ENCODE data around the gene CSGALNACT2. TPM values are rescaled to one million over a fixed set of nuclear protein-coding genes. Genes with fewer than 3 reads are reported as not detected.

Gene CSGALNACT2
- total and polyA plus RNA-seq, 12 donors: 5.8 to 19.4 (median 12.3) TPM

DNA sequence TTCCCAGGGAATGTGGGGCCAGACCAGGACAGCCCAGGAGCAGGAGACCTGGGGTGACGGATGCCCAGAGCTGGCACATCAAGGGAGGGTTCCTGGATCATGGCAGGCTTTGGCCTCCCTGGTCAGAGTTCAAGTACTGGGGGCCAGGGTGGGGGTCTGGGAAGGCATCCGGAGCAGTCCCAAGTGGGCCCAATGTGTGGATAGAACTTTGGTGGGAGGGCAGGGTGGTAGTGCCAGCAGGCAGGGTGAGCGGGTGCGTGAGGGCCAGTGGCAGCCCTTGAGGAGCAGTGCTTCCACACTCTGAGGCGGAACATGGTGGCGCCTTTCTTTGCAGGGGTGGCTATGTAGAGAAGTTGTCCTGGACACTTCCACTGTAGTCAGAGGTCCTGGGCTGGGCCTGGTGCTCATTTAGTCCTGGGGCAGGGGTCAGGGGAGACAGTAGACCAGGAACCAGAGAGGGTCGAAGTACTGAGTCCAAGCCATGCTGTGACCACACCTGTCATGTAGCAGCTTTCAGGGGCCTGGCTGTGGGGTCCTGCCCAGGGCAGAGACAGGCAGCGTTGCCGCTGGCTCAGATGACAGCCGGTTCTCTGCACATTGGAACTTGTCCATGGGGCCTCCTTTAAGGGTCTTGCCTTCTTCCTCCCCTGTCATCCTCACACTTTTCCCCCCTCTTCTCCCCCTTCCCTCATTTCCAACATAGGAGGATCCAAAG is 22.2 kb upstream of the CSGALNACT2 start:
- no peak for DNase-seq
- TF ChIP-seq, protein P1, sequence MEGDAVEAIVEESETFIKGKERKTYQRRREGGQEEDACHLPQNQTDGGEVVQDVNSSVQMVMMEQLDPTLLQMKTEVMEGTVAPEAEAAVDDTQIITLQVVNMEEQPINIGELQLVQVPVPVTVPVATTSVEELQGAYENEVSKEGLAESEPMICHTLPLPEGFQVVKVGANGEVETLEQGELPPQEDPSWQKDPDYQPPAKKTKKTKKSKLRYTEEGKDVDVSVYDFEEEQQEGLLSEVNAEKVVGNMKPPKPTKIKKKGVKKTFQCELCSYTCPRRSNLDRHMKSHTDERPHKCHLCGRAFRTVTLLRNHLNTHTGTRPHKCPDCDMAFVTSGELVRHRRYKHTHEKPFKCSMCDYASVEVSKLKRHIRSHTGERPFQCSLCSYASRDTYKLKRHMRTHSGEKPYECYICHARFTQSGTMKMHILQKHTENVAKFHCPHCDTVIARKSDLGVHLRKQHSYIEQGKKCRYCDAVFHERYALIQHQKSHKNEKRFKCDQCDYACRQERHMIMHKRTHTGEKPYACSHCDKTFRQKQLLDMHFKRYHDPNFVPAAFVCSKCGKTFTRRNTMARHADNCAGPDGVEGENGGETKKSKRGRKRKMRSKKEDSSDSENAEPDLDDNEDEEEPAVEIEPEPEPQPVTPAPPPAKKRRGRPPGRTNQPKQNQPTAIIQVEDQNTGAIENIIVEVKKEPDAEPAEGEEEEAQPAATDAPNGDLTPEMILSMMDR (IDR thresholded peaks at IDR 0.05): no peak
- TF ChIP-seq POLR2A (IDR thresholded peaks at IDR 0.05): no peak
- Histone ChIP-seq H3K36me3 (replicated peaks in 1 of 2) (no peaks in the 10 kb centered on the region), H3K4me3 (no peak overlapping the region), H3K27me3 (no peaks in the 10 kb centered on the region), H3K4me1 (replicated peaks in 1 of 2) (no peaks in the 10 kb centered on the region), H3K27ac (no peak overlapping the region), H3K9me3 (replicated peaks in 1 of 3) (no peaks in the 10 kb centered on the region)
- WGBS, 4 donors: 86 to 92% (median 91%) methylated on average over 6 to 10 of the region's 10 CpGs
- intact Hi-C loops (cut with DNase I): no loop called here

DNA sequence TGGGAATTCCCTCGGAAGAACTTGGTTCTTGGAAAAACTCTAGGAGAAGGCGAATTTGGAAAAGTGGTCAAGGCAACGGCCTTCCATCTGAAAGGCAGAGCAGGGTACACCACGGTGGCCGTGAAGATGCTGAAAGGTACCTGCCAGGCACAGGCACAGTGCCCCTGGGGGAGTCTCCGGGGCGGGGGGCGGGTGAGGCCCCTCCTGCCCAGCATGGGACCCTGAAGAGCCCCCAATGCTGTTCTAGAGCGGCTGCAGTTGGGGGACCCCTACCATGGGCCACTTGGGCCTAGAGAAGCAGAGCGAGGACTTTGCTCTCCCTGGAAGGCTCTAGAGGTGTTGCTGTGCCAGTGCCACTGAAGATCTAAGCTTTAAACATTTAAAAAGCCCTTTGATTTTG is 21.6 kb upstream of the CSGALNACT2 start:
- Histone ChIP-seq H3K4me3 (no peak overlapping the region), H3K27me3 (no peaks in the 10 kb centered on the region), H3K36me3 (replicated peaks in 1 of 2) (no peaks in the 10 kb centered on the region), H3K9me3 (replicated peaks in 1 of 3) (no peaks in the 10 kb centered on the region), H3K27ac (no peak overlapping the region), H3K4me1 (replicated peaks in 1 of 2) (no peaks in the 10 kb centered on the region)
- no peak for DNase-seq
- 72 to 93% (median 86%) methylated on average over 5 to 10 of the region's 10 CpGs for WGBS, 4 donors
- intact Hi-C loops (cut with DNase I): no loop called here
- TF ChIP-seq, protein P1 (IDR thresholded peaks at IDR 0.05): no peak
- no peak for TF ChIP-seq POLR2A (IDR thresholded peaks at IDR 0.05)

DNA sequence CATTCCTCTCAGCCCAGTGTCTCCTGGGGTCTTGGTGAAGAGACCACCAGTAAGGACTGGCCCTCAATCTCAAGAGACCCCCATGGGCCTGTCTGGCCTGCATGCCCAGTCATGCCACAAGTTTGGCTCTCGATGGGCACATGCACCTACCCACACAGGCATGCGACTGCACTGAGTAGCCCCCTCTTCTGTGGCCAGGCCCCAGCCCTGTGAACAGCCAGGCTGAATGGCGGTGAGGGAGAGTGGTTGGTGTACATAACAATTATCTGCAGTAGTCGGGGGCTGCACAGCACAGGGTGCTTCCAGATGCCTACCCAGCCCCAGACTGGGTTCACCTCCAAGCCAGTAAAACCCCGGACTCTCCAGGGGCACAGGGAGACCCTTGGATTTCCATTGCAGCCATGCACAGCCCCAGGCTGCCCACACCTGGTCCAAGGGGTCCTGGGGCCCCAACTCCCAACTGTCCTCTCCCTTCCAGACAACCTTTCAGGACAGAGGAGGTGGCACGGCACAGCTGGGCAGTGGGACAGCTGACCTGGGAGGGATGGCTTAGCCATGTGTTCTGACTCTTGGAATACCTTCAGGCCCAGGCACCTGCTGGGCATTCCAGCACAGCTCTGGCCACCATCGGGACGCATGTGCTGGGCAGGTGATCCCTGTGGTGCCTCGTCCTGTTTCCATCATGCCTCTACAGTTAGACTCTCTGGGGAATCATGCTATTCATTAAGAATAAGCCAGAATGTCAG is 21.0 kb upstream of the CSGALNACT2 start:
- intact Hi-C loops (cut with DNase I): no loop called here
- Histone ChIP-seq H3K36me3 (replicated peaks in 1 of 2) (no peaks in the 10 kb centered on the region), H3K27me3 (no peaks in the 10 kb centered on the region), H3K9me3 (replicated peaks in 1 of 3) (no peaks in the 10 kb centered on the region), H3K4me1 (replicated peaks in 1 of 2) (no peaks in the 10 kb centered on the region), H3K4me3 (no peak overlapping the region), H3K27ac (no peak overlapping the region)
- no peak for DNase-seq
- no peak for TF ChIP-seq POLR2A (IDR thresholded peaks at IDR 0.05)
- TF ChIP-seq, protein P1 (IDR thresholded peaks at IDR 0.05): no peak
- 75 to 88% (median 77%) methylated on average over 6 to 9 of the region's 9 CpGs for WGBS, 4 donors

DNA sequence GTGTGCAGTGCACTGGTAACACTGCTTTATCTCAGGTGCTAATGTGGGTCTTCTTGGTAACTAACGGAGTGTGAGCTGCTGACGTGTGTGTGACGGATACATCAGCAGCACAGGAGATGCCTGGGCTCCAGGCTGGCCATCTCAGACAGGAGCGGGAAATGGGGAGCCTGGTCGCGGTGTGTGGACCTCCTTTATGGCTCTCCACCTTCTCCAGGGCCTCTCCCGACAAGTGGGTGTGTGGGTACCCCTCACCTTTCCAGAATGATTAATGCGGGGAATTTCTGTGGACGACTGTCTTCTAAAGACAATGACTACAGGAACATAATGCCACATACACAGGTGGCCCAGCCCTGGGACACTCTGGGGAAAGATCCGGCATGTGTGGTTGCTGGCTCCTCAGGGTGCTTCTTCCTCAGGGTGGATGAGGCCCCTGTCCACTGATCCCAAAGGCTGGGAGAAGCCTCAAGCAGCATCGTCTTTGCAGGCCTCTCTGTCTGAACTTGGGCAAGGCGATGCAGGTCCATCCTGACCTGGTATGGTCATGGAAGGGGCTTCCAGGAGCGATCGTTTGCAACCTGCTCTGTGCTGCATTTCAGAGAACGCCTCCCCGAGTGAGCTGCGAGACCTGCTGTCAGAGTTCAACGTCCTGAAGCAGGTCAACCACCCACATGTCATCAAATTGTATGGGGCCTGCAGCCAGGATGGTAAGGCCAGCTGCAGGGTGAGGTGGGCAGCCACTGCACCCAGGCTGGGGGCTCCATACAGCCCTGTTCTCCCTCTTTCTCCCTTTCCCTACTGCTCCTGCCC is 20.3 kb upstream of the CSGALNACT2 start:
- Histone ChIP-seq H3K27ac (no peak overlapping the region), H3K9me3 (replicated peaks in 1 of 3) (no peaks in the 10 kb centered on the region), H3K27me3 (no peaks in the 10 kb centered on the region), H3K4me1 (replicated peaks in 1 of 2) (no peaks in the 10 kb centered on the region), H3K4me3 (no peak overlapping the region), H3K36me3 (replicated peaks in 1 of 2) (no peaks in the 10 kb centered on the region)
- DNase-seq: no peak
- 84 to 91% (median 87%) methylated on average over 7 to 18 of the region's 18 CpGs for WGBS, 4 donors
- intact Hi-C loops (cut with DNase I): no loop called here
- TF ChIP-seq, protein P1 (IDR thresholded peaks at IDR 0.05): no peak
- no peak for TF ChIP-seq POLR2A (IDR thresholded peaks at IDR 0.05)

All from adrenal gland (tissue), 12 donors.